BE2C (cell line): ENCODE measurements around the gene CDH6.
A peak's percentile ranks its signal among the peaks of the same experiment; 100 is the strongest.

Source experiments
- DNase-seq: peaks from one replicate; pipeline ENCODE4 v3.0.0-alpha.2; 2020
- H3K27me3 ChIP-seq: fragments of 250-450 bp; sonication (Bioruptor Pico); 2 replicates; pipeline ENCODE4 v1.5.1; 2020; ENCODE audit warnings: mild to moderate bottlenecking
- H3K36me3 ChIP-seq: fragments of 250-450 bp; sonication (Bioruptor Pico); 2 replicates; pipeline ENCODE4 v1.5.1; 2020; ENCODE audit warnings: mild to moderate bottlenecking
- H3K4me1 ChIP-seq: fragments of 250-450 bp; sonication (Bioruptor Pico); 2 replicates; pipeline ENCODE4 v1.5.1; 2020
- H3K4me3 ChIP-seq: 2 replicates; pipeline ENCODE4 v1.5.1; 2011; ENCODE audit warnings: low read depth, low read length
- H3K9me3 ChIP-seq: fragments of 250-450 bp; sonication (Bioruptor Pico); 2 replicates; pipeline ENCODE4 v1.5.1; 2020
- TF ChIP-seq, protein P1 (sequence below): IDR thresholded peaks from 2 replicates; pipeline ENCODE4 v1.5.1; 2012; ENCODE audit warnings: mild to moderate bottlenecking, low read depth, low read length

CDH6 gene

DNA sequence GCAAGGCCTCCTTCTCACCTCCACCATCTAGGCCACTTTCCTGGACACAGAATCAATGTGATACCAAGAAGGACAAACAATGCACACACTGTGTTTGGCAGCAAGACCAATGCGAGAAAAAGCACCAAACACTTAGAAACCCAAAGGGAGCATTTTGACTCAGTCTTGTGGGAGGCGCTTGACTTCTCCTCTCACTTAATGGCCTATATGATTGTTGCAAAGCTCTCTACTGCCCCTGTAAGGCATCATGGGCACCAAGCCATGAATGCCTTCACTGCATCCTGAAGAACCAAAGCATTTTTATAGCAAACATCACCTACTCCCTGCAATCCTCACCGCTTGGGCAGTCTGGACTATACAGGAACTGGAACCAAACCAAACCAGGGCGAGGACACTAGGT is 57.5 kb downstream of the CDH6 start:
- DNase-seq, result no peak
- Histone ChIP-seq H3K4me1 (no peaks in the 10 kb centered on the region), H3K27me3 (no peaks in the 10 kb centered on the region), H3K36me3 (no peaks in the 10 kb centered on the region), H3K9me3 (no peaks in the 10 kb centered on the region; the same call in 1 of the 2 replicates), H3K4me3 (no peak overlapping the region)
- TF ChIP-seq, protein P1, sequence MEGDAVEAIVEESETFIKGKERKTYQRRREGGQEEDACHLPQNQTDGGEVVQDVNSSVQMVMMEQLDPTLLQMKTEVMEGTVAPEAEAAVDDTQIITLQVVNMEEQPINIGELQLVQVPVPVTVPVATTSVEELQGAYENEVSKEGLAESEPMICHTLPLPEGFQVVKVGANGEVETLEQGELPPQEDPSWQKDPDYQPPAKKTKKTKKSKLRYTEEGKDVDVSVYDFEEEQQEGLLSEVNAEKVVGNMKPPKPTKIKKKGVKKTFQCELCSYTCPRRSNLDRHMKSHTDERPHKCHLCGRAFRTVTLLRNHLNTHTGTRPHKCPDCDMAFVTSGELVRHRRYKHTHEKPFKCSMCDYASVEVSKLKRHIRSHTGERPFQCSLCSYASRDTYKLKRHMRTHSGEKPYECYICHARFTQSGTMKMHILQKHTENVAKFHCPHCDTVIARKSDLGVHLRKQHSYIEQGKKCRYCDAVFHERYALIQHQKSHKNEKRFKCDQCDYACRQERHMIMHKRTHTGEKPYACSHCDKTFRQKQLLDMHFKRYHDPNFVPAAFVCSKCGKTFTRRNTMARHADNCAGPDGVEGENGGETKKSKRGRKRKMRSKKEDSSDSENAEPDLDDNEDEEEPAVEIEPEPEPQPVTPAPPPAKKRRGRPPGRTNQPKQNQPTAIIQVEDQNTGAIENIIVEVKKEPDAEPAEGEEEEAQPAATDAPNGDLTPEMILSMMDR, result peak; percentile 24

GRCh38 chr5:31255041-31255440 is 61.6 kb downstream of the CDH6 start:
- TF ChIP-seq, protein P1, result no peak
- Histone ChIP-seq H3K4me3 (no peak overlapping the region), H3K4me1 (no peaks in the 10 kb centered on the region), H3K9me3 (no peaks in the 10 kb centered on the region; the same call in 1 of the 2 replicates), H3K27me3 (no peaks in the 10 kb centered on the region), H3K36me3 (no peaks in the 10 kb centered on the region)
- DNase-seq, result no peak

DNA sequence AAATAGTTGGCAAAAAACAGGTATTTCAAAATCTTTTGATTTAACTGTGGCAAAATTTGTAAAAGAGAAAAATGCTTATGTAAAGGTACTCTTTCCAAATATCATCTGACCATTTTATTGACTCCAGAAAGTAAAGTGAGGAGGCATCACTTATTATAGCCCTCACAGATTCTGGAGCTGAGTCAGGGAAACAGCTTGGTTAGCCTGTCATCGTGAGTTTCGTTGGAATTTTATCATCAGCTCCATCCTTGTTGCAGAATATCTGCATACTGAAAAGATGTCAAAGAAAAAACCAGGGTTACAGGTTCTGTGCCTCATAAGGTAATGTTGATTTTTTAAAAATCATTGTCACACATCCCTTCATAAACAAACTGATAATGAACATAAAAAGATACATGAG is 74.8 kb downstream of the CDH6 start:
- Histone ChIP-seq H3K4me3 (no peak overlapping the region), H3K4me1 (no peaks in the 10 kb centered on the region), H3K9me3 (no peaks in the 10 kb centered on the region), H3K27me3 (no peaks in the 10 kb centered on the region), H3K36me3 (no peaks in the 10 kb centered on the region)
- DNase-seq, result no peak
- TF ChIP-seq, protein P1, result no peak

- no peaks in the 10 kb centered on the region for H3K36me3 ChIP-seq
- H3K4me1 ChIP-seq, result no peaks in the 10 kb centered on the region
- no peak for DNase-seq
- H3K27me3 ChIP-seq, result no peaks in the 10 kb centered on the region
- H3K4me3 ChIP-seq, result no peak overlapping the region
- TF ChIP-seq, protein P1, result no peak
- no peaks in the 10 kb centered on the region for H3K9me3 ChIP-seq
Observed at GRCh38 chr5:31268686-31269085, 75.2 kb downstream of the CDH6 start.

DNA sequence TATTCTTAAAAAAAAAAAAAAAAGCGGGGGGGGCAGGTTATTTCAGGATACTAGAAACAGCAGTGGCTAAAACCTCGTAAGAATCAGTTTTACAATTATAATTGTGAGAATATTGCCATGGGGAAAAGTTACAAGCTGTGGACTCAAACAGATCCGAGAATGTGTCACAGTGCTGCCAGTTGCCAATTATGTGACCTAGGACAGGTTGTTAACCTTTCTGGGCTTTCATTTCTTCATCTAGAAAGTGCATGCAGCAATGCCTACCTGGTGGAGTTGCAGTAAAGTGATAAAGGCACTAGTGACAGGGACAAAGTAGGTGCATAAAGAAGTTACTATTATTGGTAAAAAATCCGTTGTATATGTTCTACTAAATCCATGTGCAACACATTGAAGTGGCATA is 75.8 kb downstream of the CDH6 start:
- no peak overlapping the region for H3K4me3 ChIP-seq
- no peak for DNase-seq
- TF ChIP-seq, protein P1, result no peak
- H3K27me3 ChIP-seq, result no peaks in the 10 kb centered on the region
- H3K4me1 ChIP-seq, result no peaks in the 10 kb centered on the region
- H3K36me3 ChIP-seq, result no peaks in the 10 kb centered on the region
- H3K9me3 ChIP-seq, result no peaks in the 10 kb centered on the region

GRCh38 chr5:31270396-31270795 is 76.9 kb downstream of the CDH6 start:
- TF ChIP-seq, protein P1, result peak; percentile 69
- no peaks in the 10 kb centered on the region for H3K9me3 ChIP-seq
- H3K4me1 ChIP-seq, result no peaks in the 10 kb centered on the region
- DNase-seq, result peak; percentile 22
- H3K36me3 ChIP-seq, result no peaks in the 10 kb centered on the region
- H3K4me3 ChIP-seq, result no peak overlapping the region
- H3K27me3 ChIP-seq, result no peaks in the 10 kb centered on the region
